IMR-90 (cell line): ENCODE data around the gene AQP5. TPM values are rescaled to one million over a fixed set of nuclear protein-coding genes. Genes with fewer than 3 reads are reported as not detected.

ENCODE experiments used
- ATAC-seq: fragments of 200-7000 bp; cut with Tn5 transposase; 2 replicates; pipeline ENCODE4 v1.9.1; 2020; ENCODE audit warnings: low read depth, mild to moderate bottlenecking, moderate library complexity
- BruUV-seq: library from RNA; stranded (reverse); fragments of 400-500 nt; replicated peaks from 2 replicates; lab custom pipeline; 2021; lab: Mats Ljungman, UMichigan
- CTCF ChIA-PET: fragments of 300-600 bp; formaldehyde crosslinking; extraction: SDS; loops from one replicate; lab custom pipeline; 2021; ENCODE audit warnings: antibody characterized with exemption; lab: Yijun Ruan, JAX
- POLR2A ChIA-PET: fragments of 300-600 bp; sonication (Branson Sonifier 250); formaldehyde crosslinking; loops from one replicate; lab custom pipeline; 2022; ENCODE audit warnings: antibody characterized with exemption; ENCODE audit not compliant: unreplicated experiment; lab: Charles Lee
- DNase-seq: peaks from one replicate; pipeline ENCODE4 v3.0.0; 2013
- H2AFZ ChIP-seq: replicated peaks from 2 replicates; pipeline ENCODE3; 2013; ENCODE audit warnings: low read length, mild to moderate bottlenecking; ENCODE audit not compliant: poor library complexity
- H2AK5ac ChIP-seq: 2 replicates; pipeline ENCODE4 v1.6.1; 2013; ENCODE audit warnings: low read depth, low read length, inconsistent platforms
- H2AK9ac ChIP-seq: replicated peaks from 2 replicates; pipeline ENCODE3; 2013; ENCODE audit warnings: mild to moderate bottlenecking, low read depth, low read length, moderate library complexity; ENCODE audit not compliant: poor library complexity
- H2BK120ac ChIP-seq: 2 replicates; pipeline ENCODE4 v1.6.1; 2013; ENCODE audit warnings: low read depth, low read length, inconsistent platforms
- H2BK15ac ChIP-seq: 3 replicates; pipeline ENCODE4 v1.6.1; 2013; ENCODE audit warnings: low read depth, low read length, inconsistent platforms
- H2BK20ac ChIP-seq: 2 replicates; pipeline ENCODE4 v1.6.1; 2013; ENCODE audit warnings: low read depth, mild to moderate bottlenecking, inconsistent platforms, low read length, moderate library complexity
- H2BK5ac ChIP-seq: 2 replicates; pipeline ENCODE4 v1.6.1; 2013; ENCODE audit warnings: mild to moderate bottlenecking, low read depth, low read length, inconsistent platforms; ENCODE audit not compliant: poor library complexity, severe bottlenecking
- H3K14ac ChIP-seq: replicated peaks from 2 replicates; pipeline ENCODE4 v1.6.1; 2013; ENCODE audit warnings: low read depth, low read length, inconsistent platforms
- H3K18ac ChIP-seq: 2 replicates; pipeline ENCODE4 v1.6.1; 2013; ENCODE audit warnings: low read depth, low read length, control low read depth
- H3K23ac ChIP-seq: 2 replicates; pipeline ENCODE4 v1.6.1; 2013; ENCODE audit warnings: low read depth, low read length, inconsistent platforms
- H3K27ac ChIP-seq: 2 replicates; pipeline ENCODE4 v1.5.1; 2013; ENCODE audit warnings: mild to moderate bottlenecking, control low read depth, low read length; ENCODE audit not compliant: insufficient read depth
- H3K27me3 ChIP-seq: 2 replicates; pipeline ENCODE4 v1.6.1; 2013; ENCODE audit warnings: low read length; ENCODE audit not compliant: control insufficient read depth, insufficient read depth
- H3K36me3 ChIP-seq: 2 replicates; pipeline ENCODE4 v1.6.1; 2013; ENCODE audit warnings: low read length, mixed read lengths; ENCODE audit not compliant: control insufficient read depth, insufficient read depth
- H3K4ac ChIP-seq: 2 replicates; pipeline ENCODE4 v1.6.1; 2013; ENCODE audit warnings: low read depth, low read length, inconsistent platforms
- H3K4me1 ChIP-seq: 2 replicates; pipeline ENCODE4 v1.6.1; 2013; ENCODE audit warnings: low read length, mixed read lengths; ENCODE audit not compliant: control insufficient read depth, insufficient read depth
- H3K4me2 ChIP-seq: 2 replicates; pipeline ENCODE4 v1.6.1; 2013; ENCODE audit warnings: low read depth, mild to moderate bottlenecking, control low read depth, low read length, moderate library complexity
- H3K4me3 ChIP-seq: 2 replicates; pipeline ENCODE4 v1.5.1; 2013; ENCODE audit warnings: low read depth, mild to moderate bottlenecking, control low read depth, low read length, moderate library complexity; ENCODE audit not compliant: insufficient read depth
- H3K56ac ChIP-seq: 2 replicates; pipeline ENCODE4 v1.6.1; 2013; ENCODE audit warnings: low read length, inconsistent platforms; ENCODE audit not compliant: insufficient read depth; ENCODE audit errors: extremely low read depth
- H3K79me1 ChIP-seq, 2 experiments: 2 replicates each; pipeline ENCODE4 v1.6.1; 2013; ENCODE audit warnings: low read length in 2 of 2, inconsistent platforms in 1 of 2, low read depth in 1 of 2
- H3K9ac ChIP-seq: 2 replicates; pipeline ENCODE4 v1.6.1; 2013; ENCODE audit warnings: low read depth, low read length, control low read depth
- H3K9me1 ChIP-seq: 2 replicates; pipeline ENCODE4 v1.6.1; 2013; ENCODE audit warnings: low read length, inconsistent platforms; ENCODE audit not compliant: insufficient read depth
- H3K9me3 ChIP-seq: 2 replicates; pipeline ENCODE4 v1.6.1; 2013; ENCODE audit warnings: low read length; ENCODE audit not compliant: control insufficient read depth, insufficient read depth
- H4K20me1 ChIP-seq: 2 replicates; pipeline ENCODE4 v1.6.1; 2013; ENCODE audit warnings: low read length, inconsistent platforms; ENCODE audit not compliant: insufficient read depth
- H4K5ac ChIP-seq: 2 replicates; pipeline ENCODE4 v1.6.1; 2013; ENCODE audit warnings: mild to moderate bottlenecking, low read depth, low read length, control low read depth
- H4K8ac ChIP-seq, 2 experiments: 2 replicates each; pipeline ENCODE4 v1.6.1; 2013; ENCODE audit warnings: low read depth in 2 of 2, low read length in 2 of 2, control low read depth in 1 of 2, inconsistent platforms in 1 of 2
- H4K91ac ChIP-seq: 2 replicates; pipeline ENCODE4 v1.6.1; 2013; ENCODE audit warnings: low read depth, low read length, inconsistent platforms; ENCODE audit not compliant: insufficient read depth
- CEBPB ChIP-seq: IDR thresholded peaks from 2 replicates; pipeline ENCODE4 v1.6.1; 2012; ENCODE audit warnings: low read depth, low read length, improper control_type of control experiment
- CHD1 ChIP-seq: IDR thresholded peaks from 2 replicates; pipeline ENCODE4 v1.6.1; 2012; ENCODE audit warnings: low read depth, low read length, improper control_type of control experiment
- CTCF ChIP-seq: conservative IDR thresholded peaks from 2 replicates; pipeline ENCODE4 v1.5.1; 2012; ENCODE audit warnings: mild to moderate bottlenecking, low read depth, low read length, improper control_type of control experiment
- ELK1 ChIP-seq: fragments of 150-350 bp; IDR thresholded peaks from 2 replicates; pipeline ENCODE4 v1.6.1; 2016; ENCODE audit warnings: low read depth, mild to moderate bottlenecking, low read length, moderate library complexity, borderline replicate concordance
- FOS ChIP-seq: fragments of 150-350 bp; IDR thresholded peaks from 2 replicates; pipeline ENCODE4 v1.6.1; 2016; ENCODE audit warnings: low read depth, low read length
- MAFK ChIP-seq: IDR thresholded peaks from 2 replicates; pipeline ENCODE4 v1.6.1; 2012; ENCODE audit warnings: low read depth, low read length, improper control_type of control experiment
- MAZ ChIP-seq: IDR thresholded peaks from 2 replicates; pipeline ENCODE4 v1.6.1; 2012; ENCODE audit warnings: low read depth, mild to moderate bottlenecking, low read length, improper control_type of control experiment, moderate library complexity, borderline replicate concordance
- MXI1 ChIP-seq: IDR thresholded peaks from 2 replicates; pipeline ENCODE4 v1.6.1; 2012; ENCODE audit warnings: low read depth, mild to moderate bottlenecking, low read length, moderate library complexity, borderline replicate concordance
- NFE2L2 ChIP-seq: fragments of 150-350 bp; IDR thresholded peaks from 2 replicates; pipeline ENCODE4 v1.6.1; 2016; ENCODE audit warnings: low read depth, mild to moderate bottlenecking, low read length
- RAD21 ChIP-seq: IDR thresholded peaks from 2 replicates; pipeline ENCODE4 v1.6.1; 2012; ENCODE audit warnings: low read length, improper control_type of control experiment
- RCOR1 ChIP-seq: IDR thresholded peaks from 2 replicates; pipeline ENCODE4 v1.6.1; 2012; ENCODE audit warnings: mild to moderate bottlenecking, low read length, improper control_type of control experiment; ENCODE audit not compliant: insufficient replicate concordance
- RFX5 ChIP-seq: IDR thresholded peaks from 2 replicates; pipeline ENCODE4 v1.8.0; 2012; ENCODE audit warnings: low read depth, mild to moderate bottlenecking, low read length, moderate library complexity
- SMC3 ChIP-seq: fragments of 150-350 bp; IDR thresholded peaks from 2 replicates; pipeline ENCODE4 v1.6.1; 2016; ENCODE audit warnings: low read depth, mild to moderate bottlenecking, antibody characterized with exemption, low read length, moderate library complexity
- USF2 ChIP-seq: fragments of 150-350 bp; IDR thresholded peaks from 2 replicates; pipeline ENCODE4 v1.6.1; 2017; ENCODE audit warnings: mild to moderate bottlenecking, antibody characterized with exemption, low read length, low read depth
- WGBS, 2 experiments: methylation state at CpG; one replicate each; pipeline versions ENCODE4 v1.1.5 to v1.1.7; 2013; ENCODE audit warnings: missing lambda C conversion rate in 2 of 2; ENCODE audit not compliant: insufficient read length in 1 of 2; ENCODE audit errors: extremely low coverage in 2 of 2; 5-methylcytosine and 5-hydroxymethylcytosine counted together
- dilution Hi-C: fragments of 300-500 bp; cut with HindIII; formaldehyde crosslinking; loops from one replicate; pipeline ENCODE4 v1.14.3; 2018; ENCODE audit warnings: low sequenced_read_pairs; ENCODE audit not compliant: unreplicated experiment
- in situ Hi-C: fragments of 300-500 bp; cut with MboI; formaldehyde crosslinking; loops from 3 replicates; pipeline ENCODE4 v1.14.3; 2019; ENCODE audit warnings: low sequenced_read_pairs, inconsistent platforms, mixed read lengths
- intact Hi-C: fragments of 100-400 bp; cut with micrococcal nuclease; formaldehyde crosslinking; loops from 2 replicates; pipeline ENCODE4 v1.10.0; 2022
- polyA plus RNA-seq, 3 experiments: library from polyadenylated mRNA; depleted of rRNA; stranded (reverse); fragments of >200 nt; gene quantifications; 2 replicates each; pipeline ENCODE4 v1.2.3, GENCODE V29; 2012; ENCODE audit warnings: low replicate concordance in 1 of 3
- total RNA-seq: library from RNA; depleted of rRNA; stranded (reverse); fragments of >200 nt; gene quantifications from 2 replicates; pipeline ENCODE4 v1.2.3, GENCODE V29; 2012

Gene AQP5
- total and polyA plus RNA-seq, 2 of the 4 experiments (the other 2 are of a cell fraction), result not detected

GRCh38 chr12:49962861-49963765, 1.4 kb downstream of the AQP5 start:
- H3K23ac ChIP-seq, result no peak overlapping the region
- no peak overlapping the region for H2BK15ac ChIP-seq
- H4K20me1 ChIP-seq, result no peaks in the 10 kb centered on the region
- no peak overlapping the region for H3K56ac ChIP-seq
- H3K4me3 ChIP-seq, result no peak overlapping the region
- no peak overlapping the region for H3K9ac ChIP-seq
- no peak overlapping the region for H2BK120ac ChIP-seq
- H4K8ac ChIP-seq, result no peak overlapping the region
- H3K4me1 ChIP-seq, result no peaks in the 10 kb centered on the region
- BruUV-seq, result no TSS peak
- H4K91ac ChIP-seq, result no peak overlapping the region
- H3K36me3 ChIP-seq, result no peaks in the 10 kb centered on the region
- POLR2A ChIA-PET, result no interaction called here
- H3K27ac ChIP-seq, result no peak overlapping the region
- H3K18ac ChIP-seq, result no peak overlapping the region
- WGBS, 2 experiments, result 76% methylated on average over 11 of the region's 21 CpGs; no CpG with 5 or more reads in 1 of the 2 experiments
- H3K14ac ChIP-seq, result no peak overlapping the region
- H3K27me3 ChIP-seq, result peaks cover 85% of the 10 kb centered on the region
- H3K9me1 ChIP-seq, result no peaks in the 10 kb centered on the region
- H3K4ac ChIP-seq, result no peak overlapping the region
- no peak overlapping the region for H2BK20ac ChIP-seq
- CTCF ChIA-PET, result interaction anchor here (0.9 kb wide), 1 partner anchor 17 kb away, joined by 3 read pairs; no protein-coding TSS in a partner anchor
- DNase-seq (no peak), ATAC-seq (no peak)
- H2AK9ac ChIP-seq, result no peak overlapping the region
- no peaks in the 10 kb centered on the region for H3K79me1 ChIP-seq
- no peak overlapping the region for H2AK5ac ChIP-seq
- in situ Hi-C loops (loop anchor here (10.0 kb wide), 1 partner anchor 188 kb away; no protein-coding TSS in a partner anchor), dilution Hi-C loops (no loop called here), intact Hi-C loops (loop anchor here (10.0 kb wide), 1 partner anchor 212 kb away; no protein-coding TSS in a partner anchor)
- H4K5ac ChIP-seq, result no peak overlapping the region
- H2AFZ ChIP-seq, result no peak overlapping the region
- no peak overlapping the region for H2BK5ac ChIP-seq
- no peak overlapping the region for H3K4me2 ChIP-seq
- H3K9me3 ChIP-seq, result no peaks in the 10 kb centered on the region
- TF ChIP-seq USF2 (no peak), NFE2L2 (no peak), SMC3 (no peak), RCOR1 (no peak), CHD1 (no peak), CEBPB (no peak), ELK1 (no peak), FOS (no peak), MAZ (no peak), MXI1 (no peak), CTCF (no peak), RAD21 (no peak), MAFK (no peak), RFX5 (no peak)
